Smooth muscle cell (in vitro differentiated cells): ENCODE measurements around the gene OS9. TPM values are rescaled to one million over a fixed set of nuclear protein-coding genes. Genes with fewer than 3 reads are reported as not detected.

Source experiments
- DNase-seq: peaks from one replicate; lab custom pipeline; 2025; ENCODE audit not compliant: unreplicated experiment; lab: John Stamatoyannopoulos, UW
- H2AFZ ChIP-seq: fragments of 200-600 bp; sonication (generic); 2 replicates; pipeline ENCODE4 v1.6.0; 2016; ENCODE audit warnings: antibody characterized with exemption, low read depth, mild to moderate bottlenecking
- H3F3A ChIP-seq: fragments of 200-600 bp; sonication (generic); 2 replicates; pipeline ENCODE4 v1.6.0; 2017; ENCODE audit warnings: antibody characterized with exemption, low read depth
- H3K27ac ChIP-seq: fragments of 200-600 bp; sonication (generic); 2 replicates; pipeline ENCODE4 v1.5.1; 2016; ENCODE audit warnings: low read depth, mild to moderate bottlenecking
- H3K27me3 ChIP-seq: fragments of 200-600 bp; sonication (generic); 2 replicates; pipeline ENCODE4 v1.6.1; 2016; ENCODE audit warnings: low read depth, mild to moderate bottlenecking
- H3K36me3 ChIP-seq: fragments of 200-600 bp; sonication (generic); 2 replicates; pipeline ENCODE4 v1.5.1; 2016; ENCODE audit warnings: low read depth
- H3K4me1 ChIP-seq: fragments of 200-600 bp; sonication (generic); 2 replicates; pipeline ENCODE4 v1.5.1; 2016; ENCODE audit warnings: low read depth
- H3K4me2 ChIP-seq: fragments of 200-600 bp; sonication (generic); 2 replicates; pipeline ENCODE4 v1.6.0; 2016; ENCODE audit warnings: mild to moderate bottlenecking
- H3K4me3 ChIP-seq: fragments of 200-600 bp; sonication (generic); 2 replicates; pipeline ENCODE4 v1.5.1; 2016; ENCODE audit warnings: mild to moderate bottlenecking
- H3K79me2 ChIP-seq: fragments of 200-600 bp; sonication (generic); 2 replicates; pipeline ENCODE4 v1.6.0; 2016; ENCODE audit warnings: low read depth, mild to moderate bottlenecking
- H3K9ac ChIP-seq: fragments of 200-600 bp; sonication (generic); 2 replicates; pipeline ENCODE4 v1.6.0; 2016; ENCODE audit warnings: low read depth
- H3K9me3 ChIP-seq: fragments of 200-600 bp; sonication (generic); replicated peaks from 2 replicates; pipeline ENCODE4 v1.5.1; 2016; ENCODE audit warnings: low read depth
- H4K20me1 ChIP-seq: fragments of 200-600 bp; sonication (generic); 2 replicates; pipeline ENCODE4 v1.6.0; 2016; ENCODE audit warnings: low read depth
- CTCF ChIP-seq: fragments of 200-600 bp; sonication (generic); IDR thresholded peaks from 2 replicates; pipeline ENCODE4 v1.5.1; 2017; ENCODE audit warnings: borderline replicate concordance, mild to moderate bottlenecking, antibody characterized with exemption; ENCODE audit not compliant: insufficient read depth, poor library complexity, severe bottlenecking
- WGBS: methylation state at CpG from one replicate; pipeline ENCODE4 v1.1.7; 2016; ENCODE audit warnings: low lambda C conversion rate; 5-methylcytosine and 5-hydroxymethylcytosine counted together
- polyA plus RNA-seq: library from polyadenylated mRNA; unstranded; fragments of >200 nt; fragmentation: Nextera tagmentation; extraction: Ambion mirVana; gene quantifications from 2 replicates; pipeline ENCODE4 v1.2.1, GENCODE V29; 2016
- total RNA-seq: library from RNA; depleted of rRNA; stranded (reverse); fragments of >200 nt; gene quantifications from 2 replicates; pipeline ENCODE4 v1.2.3, GENCODE V29; 2014

OS9 gene
- total and polyA plus RNA-seq, 2 experiments from 2014 or later = 179 to 236 TPM

- DNase-seq = no peak
- Histone ChIP-seq H3K9me3 (no peaks in the 10 kb centered on the region), H3K9ac (no peak overlapping the region), H3K36me3 (no peaks in the 10 kb centered on the region), H4K20me1 (no peaks in the 10 kb centered on the region), H3K27me3 (peaks cover 35% of the 10 kb centered on the region), H2AFZ (no peak overlapping the region), H3K4me2 (no peak overlapping the region), H3K4me1 (peaks cover 3% of the 10 kb centered on the region), H3K79me2 (no peaks in the 10 kb centered on the region), H3K4me3 (no peak overlapping the region), H3F3A (no peaks in the 10 kb centered on the region), H3K27ac (no peak overlapping the region)
- WGBS = 73% methylated on average over 11 of the region's 11 CpGs
- no peak for TF ChIP-seq CTCF
Measured at GRCh38 chr12:57722716-57723629, 29.0 kb downstream of the OS9 start.

GRCh38 chr12:57723630-57723962 is 29.7 kb downstream of the OS9 start:
- no peak overlapping the region for H2AFZ ChIP-seq
- no peak for TF ChIP-seq CTCF

GRCh38 chr12:57724003-57724935 is 30.3 kb downstream of the OS9 start:
- no peak overlapping the region for H3K27ac ChIP-seq
- no peak for TF ChIP-seq CTCF
- WGBS = 91% methylated on average over 12 of the region's 12 CpGs

More at GRCh38 chr12:57723630-57723962, 29.7 kb downstream of the OS9 start:
- Histone ChIP-seq H3K4me2 (no peak overlapping the region), H3K9ac (no peak overlapping the region), H3K79me2 (no peaks in the 10 kb centered on the region), H3K4me3 (no peak overlapping the region), H3K9me3 (no peaks in the 10 kb centered on the region), H4K20me1 (no peaks in the 10 kb centered on the region), H3K4me1 (peaks cover 3% of the 10 kb centered on the region), H3K36me3 (no peaks in the 10 kb centered on the region), H3F3A (no peaks in the 10 kb centered on the region), H3K27ac (no peak overlapping the region), H3K27me3 (peaks cover 41% of the 10 kb centered on the region)
- 58% methylated on average over 2 of the region's 2 CpGs for WGBS
- DNase-seq = no peak

More at GRCh38 chr12:57724003-57724935, 30.3 kb downstream of the OS9 start:
- no peak overlapping the region for H3K9ac ChIP-seq
- no peak overlapping the region for H3K4me3 ChIP-seq
- no peaks in the 10 kb centered on the region for H4K20me1 ChIP-seq
- H3K4me1 ChIP-seq = peaks cover 3% of the 10 kb centered on the region
- H3F3A ChIP-seq = no peaks in the 10 kb centered on the region
- H3K79me2 ChIP-seq = no peaks in the 10 kb centered on the region
- H3K4me2 ChIP-seq = no peak overlapping the region
- no peaks in the 10 kb centered on the region for H3K36me3 ChIP-seq
- H3K27me3 ChIP-seq = peaks cover 47% of the 10 kb centered on the region
- DNase-seq = no peak
- no peaks in the 10 kb centered on the region for H3K9me3 ChIP-seq
- H2AFZ ChIP-seq = no peak overlapping the region
